Fibroblast of the conjunctiva (primary cell): Measurements from ENCODE around the gene CD1D.
"Not testable (repeated sequence)": the region's sequence is repeated elsewhere in the genome, so short reads cannot be mapped to it uniquely, and the experiment has no call there.

Experiments used
- DNase-seq: peaks from one replicate; pipeline ENCODE4 v3.0.0-alpha.2; 2010; ENCODE audit warnings: low read depth

Gene CD1D

DNA sequence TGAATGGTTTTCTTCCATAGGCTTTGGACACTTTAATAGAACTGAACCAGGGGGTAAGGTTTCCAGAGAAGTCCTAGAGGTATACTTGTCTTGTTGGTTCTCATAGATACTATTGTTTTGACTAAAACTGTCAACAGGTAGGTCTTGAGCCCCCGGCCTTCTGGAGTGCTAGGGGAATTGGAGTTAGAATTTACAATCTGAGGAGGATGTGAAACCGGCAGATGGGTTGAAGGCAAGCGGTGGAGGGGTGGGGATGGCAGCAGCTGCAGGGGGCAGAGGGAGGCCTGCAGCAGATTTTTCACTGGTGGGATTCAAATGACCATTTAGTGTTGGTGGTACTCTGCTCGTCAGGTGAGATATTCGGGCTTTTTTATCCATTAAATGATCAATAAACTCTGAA is 4.3 kb upstream of the CD1D start:
- DNase-seq, result no peak

DNA sequence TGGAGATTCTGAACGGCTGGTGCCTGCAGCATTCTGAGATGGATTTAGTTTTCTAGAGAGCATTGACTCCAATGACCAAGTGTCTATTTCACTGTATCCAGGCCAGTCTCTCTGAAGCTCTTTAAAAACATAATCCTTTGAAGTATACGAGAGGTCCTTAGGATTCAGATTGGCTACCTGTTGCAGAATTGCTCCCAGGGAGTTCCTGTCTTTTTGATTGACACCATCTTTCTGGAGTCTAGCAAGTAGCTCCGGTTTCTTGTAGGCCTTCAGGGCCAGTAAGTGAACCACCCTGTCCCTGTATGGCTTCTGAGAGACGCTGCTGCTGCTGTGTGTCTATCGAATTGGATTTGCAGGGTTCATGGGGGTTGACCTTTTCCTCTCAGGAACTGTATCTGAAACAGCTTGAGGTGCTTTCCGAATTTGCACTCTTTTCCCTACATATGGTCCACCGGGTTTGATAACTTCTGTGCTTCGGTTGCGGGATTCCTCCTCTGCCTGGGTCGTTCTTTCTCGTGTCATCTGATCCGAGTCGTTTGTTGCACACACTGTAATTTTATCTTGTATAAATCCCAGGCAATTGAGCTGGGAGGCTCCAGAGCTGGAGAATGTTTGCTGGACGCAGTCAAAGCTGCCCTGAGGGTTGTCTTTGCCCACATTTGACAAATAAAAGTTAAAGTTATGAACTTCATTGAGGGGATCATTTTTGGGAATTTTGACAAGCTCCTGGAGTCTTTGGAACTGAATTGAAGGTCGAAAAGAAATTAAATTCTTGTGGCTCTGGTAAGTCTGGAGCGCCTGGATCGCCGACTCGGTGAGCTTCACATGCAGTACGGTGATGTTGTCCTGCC is 3.6 kb upstream of the CD1D start:
- DNase-seq, result not testable (repeated sequence)

DNA sequence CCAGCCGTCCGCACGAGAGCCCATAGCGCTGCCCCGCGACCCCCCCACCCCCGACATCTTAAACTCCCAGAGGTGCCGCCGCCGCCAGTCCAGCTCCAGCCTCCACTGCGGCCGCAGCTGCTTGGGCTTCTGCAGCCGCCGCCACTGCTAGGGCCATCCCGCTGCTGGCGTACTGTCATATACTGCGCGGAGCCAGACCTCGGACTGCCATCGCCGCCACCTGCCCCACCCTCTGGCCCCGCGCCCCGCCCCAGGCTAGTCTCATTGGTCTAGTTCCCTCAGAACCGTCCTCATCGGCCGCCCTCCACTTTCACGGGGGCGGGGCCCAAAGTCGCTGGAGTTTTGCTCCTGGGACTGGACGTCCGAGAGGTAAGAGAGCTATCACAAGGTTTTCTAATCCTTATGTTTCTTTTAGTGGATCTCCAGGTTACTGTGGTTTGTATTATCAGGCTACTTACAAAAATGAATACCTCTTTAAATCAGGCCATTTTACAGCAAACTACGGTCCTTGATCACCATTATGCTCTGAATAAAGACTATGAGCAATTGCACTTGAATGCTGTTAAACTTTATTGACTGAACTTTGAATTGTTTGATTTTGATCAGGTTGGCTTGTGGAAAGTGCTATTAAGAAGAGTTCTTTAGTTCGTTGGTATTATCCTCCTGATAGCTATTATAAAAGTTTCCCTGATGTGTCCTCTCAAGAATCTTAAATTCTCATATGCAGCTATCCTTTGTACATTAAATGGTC is 2.8 kb upstream of the CD1D start:
- peak; percentile 28 for DNase-seq

DNA sequence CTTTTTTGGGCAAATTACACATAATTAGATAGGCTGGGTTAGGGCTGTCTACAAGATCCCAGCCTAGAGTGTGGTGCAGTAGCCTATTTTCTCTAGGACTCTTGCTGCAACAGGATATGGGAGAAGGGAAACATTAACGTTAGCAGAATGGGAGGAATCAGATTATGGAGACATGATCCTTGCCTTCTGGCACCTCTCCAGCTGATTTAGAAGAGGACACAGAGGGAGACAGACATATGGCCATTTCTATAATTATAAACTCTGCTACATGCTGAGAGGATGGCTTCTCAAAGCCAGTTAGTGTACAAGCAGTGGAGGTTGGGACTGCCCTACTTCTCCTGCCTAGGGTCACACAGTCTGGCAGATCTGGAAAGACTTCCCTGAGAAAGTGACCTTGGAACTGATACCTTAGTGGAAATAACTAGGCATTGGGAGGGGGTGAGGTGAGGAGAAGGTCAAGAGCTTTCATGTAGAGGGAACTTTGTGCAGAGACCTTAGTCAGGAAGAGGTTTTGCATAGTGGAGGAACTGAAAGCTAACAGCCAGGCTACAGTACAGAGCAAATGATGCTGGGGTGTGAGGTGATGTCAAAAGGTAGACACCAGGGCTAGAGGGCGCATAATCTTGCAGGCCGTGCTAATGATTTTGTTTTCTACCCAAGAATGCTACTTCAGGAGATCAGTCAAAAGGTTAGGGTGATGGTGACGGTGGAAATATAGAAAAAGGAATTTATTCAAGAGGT is 1.2 kb upstream of the CD1D start:
- no peak for DNase-seq

DNA sequence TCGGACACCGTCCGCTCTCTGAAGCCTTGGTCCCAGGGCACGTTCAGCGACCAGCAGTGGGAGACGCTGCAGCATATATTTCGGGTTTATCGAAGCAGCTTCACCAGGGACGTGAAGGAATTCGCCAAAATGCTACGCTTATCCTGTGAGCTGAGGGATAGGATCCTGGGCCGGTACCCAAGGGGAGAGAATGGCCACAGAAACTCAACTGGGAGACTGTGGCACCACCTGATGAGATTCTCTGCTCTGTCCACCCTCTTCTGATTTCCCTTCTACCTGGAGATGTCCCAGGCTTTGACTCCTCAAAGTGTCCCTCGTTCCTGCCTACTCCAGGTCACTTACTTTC is 855 bp downstream of the CD1D start:
- no peak for DNase-seq

DNA sequence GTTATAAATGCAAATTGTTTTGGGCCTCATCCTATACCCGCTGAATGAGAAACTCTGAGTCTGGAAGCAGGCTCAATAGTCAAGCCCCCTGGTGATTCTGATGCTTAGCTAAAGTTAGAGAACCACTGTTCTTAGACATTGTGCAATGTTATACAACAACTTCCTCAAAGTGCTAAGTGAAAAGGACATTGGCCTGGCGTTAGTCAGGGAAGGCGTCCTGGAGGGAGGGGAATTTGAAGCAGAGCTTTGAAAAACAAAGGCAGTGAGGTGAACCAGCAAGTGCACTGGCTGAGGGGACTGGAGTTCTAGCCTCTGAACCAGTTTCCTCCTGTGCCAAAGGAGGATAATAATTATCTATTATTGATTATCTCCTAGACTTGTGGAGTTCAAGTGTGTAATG is 5.1 kb downstream of the CD1D start:
- no peak for DNase-seq

DNA sequence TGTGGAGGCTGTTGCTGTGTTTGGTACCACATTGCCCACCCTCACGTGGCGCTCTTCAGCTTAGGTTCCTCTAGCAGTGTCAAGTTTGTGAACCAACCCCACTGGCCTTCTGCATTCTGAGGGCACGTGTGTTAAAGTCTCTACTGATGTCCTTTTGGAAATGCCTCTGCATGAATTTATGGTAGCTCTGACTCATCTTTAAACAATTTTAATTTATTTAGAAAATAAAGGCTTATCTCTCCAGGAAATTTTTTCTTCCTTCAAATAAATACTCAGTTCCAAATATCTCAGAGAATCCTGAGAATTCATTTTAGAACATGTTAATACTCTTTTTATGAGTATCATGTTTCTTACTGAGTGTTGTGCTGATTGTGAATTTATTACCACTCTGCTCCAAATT is 5.5 kb downstream of the CD1D start:
- no peak for DNase-seq

DNA sequence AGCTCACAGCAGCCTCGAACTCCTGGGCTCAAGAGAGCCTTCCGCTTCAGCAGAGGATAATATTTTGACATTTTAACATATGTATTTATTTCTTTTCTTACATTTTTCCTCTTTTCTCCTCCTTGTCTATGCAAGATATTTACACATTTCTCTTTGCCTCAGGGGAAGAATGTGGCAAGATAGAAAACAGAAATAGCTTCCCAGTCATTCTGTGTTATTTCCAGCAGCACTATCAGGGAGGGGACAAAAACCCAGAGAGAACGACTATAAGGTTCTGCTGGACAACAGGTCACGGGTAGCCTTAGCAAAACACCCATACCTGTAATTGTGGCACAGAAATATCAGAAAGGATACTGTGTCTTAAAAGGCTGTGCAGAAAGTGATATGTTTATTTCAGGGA is 7.9 kb downstream of the CD1D start:
- DNase-seq, result no peak

DNA sequence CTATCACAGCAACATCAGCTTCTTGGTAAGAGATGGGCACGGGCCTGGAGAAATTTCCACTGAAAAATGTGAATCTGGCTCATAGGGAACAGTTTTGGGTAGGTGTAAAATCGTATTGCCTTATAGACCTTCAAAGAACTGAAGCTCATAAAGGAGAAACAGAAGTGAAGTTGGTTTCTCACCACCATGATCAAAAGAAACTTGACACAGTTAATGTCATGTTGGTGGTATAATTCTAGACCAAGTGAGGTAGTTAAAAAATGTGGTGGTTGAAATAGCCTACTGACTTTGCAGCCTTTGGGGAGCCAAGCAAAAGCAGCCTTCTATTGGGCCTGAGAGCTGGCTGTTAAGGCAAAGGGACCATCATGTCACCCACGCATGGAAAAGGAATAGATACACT is 8.9 kb downstream of the CD1D start:
- no peak for DNase-seq

DNA sequence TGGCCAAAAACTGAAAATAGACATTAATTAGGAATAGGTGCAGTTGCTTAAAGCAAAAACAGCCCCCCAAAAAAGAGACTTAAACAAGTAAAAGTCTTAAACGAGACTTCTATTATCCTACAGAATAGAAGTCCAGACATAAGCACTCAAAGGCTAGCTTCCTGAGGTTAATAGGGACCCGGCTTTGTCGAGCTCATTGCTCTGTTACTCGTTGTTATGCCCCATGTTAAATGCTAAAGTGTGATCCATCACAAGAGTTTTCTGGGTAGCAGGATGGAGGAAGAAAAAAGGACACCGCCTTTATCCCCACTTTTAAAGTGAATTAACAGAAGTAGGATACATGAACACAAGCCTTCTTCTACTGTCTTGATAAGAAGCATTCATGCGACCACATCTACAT is 10.6 kb downstream of the CD1D start:
- DNase-seq, result no peak

DNA sequence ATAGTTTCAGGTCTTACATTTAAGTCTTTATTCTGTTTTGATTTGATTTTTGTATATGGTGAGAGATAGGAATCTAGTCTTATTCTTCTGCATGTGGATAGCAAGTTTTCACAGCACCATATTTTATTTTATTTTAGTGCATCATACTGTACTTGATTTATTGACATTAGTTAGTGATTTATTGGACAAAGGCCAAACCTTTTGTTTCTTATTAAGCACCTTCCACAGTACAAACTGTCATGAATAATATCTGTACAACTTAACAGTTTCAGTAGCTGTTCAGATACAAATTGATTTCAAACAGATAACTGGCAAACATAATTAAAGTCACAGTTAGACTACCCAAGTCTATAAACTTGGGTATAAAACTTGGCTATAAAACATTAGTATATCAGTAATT is 15.8 kb downstream of the CD1D start:
- no peak for DNase-seq

DNA sequence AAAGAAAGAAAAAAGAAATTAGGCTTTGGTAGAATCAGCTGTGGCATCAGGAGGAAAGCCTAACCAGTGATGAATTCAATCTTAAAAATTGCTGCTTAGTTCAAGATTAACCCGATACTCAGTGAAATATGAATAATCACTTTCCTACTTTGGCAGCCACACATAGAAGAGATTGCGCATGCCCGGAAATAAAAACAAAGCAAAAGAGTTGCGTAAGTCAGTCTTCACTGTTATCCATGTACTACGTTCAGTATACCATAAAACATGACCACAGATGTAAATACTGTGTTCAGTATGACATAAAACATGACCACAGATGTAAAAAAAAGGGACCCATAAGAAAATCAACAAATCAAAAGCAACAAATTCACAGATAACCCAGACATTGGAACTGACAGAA is 19.2 kb downstream of the CD1D start:
- no peak for DNase-seq

DNA sequence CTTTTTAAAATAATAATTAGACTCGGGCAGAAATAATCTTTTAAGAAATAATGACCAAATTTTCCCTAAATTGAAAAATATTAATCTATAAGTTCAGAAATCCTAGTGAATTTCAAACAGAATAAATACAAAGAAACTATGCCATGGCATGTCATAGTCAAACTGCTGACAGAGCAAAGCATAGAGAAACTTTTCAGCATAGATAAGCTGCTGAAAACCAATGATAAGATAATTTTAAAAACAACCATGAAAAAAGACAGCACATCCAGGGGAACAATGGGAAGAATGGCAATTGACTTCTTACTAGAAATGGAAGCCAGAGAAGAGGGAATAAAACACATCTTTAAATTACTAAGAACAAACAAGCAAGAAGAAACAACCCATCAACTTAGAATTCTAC is 19.8 kb downstream of the CD1D start:
- DNase-seq, result no peak

DNA sequence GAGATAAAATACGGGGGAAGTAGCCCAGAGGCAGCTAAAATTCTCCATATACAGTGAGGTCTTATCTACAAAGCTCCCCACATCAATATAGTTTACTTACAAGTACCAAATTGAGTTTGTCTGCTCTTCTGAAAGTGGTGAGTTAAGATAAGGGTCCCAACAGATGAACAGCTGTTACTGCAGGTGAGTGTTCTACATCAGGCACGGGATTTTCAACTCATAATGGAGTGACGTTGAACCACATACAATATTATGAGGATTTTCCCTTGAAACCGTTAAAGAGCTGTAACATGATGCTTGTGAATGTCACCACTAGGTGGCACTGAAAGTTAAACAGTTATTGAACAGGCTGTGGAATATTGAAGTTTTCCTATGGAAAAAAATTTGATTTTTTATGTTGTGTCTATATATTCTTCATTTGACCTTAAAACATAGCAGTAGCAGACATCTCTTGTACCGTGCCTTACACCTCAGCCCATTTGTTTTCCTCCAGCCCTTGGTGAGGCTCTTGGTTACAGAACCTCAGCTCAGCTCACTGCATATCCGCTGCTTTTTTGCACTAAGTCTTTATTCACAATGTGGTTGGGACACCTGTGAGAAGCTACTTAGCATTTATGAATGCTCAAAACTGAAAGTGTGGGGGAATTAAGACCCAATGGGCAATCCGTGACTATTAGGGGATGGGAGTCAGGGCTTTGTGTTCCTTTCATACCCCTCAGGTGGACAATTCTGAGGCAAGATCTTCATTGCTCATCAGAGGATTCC is 23.2 kb downstream of the CD1D start:
- DNase-seq, result peak; percentile 62

DNA sequence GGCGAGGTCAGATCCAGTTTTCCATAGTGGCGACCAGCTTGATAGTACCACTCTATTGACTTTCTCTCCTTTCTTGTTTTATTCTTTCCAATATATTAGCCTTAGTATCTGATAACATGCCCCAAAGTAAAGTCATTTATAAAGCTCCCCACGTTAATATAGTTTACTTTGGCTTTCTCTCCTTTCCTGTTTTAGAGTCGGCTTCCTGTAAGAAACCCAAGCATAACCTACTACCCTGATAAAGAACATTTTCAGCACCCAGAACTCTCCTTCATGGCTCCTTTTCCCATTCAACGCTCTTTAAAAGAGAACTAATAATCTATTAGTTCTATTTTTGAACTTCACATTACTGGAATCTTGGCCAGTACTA is 23.7 kb downstream of the CD1D start:
- no peak for DNase-seq

DNA sequence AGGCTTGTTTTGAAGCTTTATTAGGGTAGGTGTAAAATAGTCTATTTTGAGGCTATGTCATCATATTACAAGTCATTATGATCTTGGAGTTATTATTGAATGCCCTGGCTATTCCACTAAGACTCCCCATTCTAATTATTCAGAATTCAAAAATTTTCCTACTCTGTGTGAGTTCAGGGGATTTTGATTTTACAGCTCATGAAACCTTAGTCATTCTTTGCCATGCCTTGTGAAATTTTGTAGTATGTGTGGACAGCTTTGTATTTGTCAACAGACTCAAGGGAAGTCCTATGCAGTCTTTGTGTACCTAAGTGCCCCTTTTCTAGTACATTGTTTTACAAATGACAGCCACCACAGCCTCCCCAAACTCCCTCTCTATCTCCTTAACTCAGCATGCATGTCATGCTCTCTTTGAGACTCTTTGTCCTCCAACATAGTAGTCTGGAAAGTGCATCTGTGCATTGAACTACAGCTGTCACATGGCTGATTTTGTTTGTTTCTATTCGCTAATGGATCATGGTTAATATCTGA is 28.0 kb downstream of the CD1D start:
- DNase-seq, result no peak

DNA sequence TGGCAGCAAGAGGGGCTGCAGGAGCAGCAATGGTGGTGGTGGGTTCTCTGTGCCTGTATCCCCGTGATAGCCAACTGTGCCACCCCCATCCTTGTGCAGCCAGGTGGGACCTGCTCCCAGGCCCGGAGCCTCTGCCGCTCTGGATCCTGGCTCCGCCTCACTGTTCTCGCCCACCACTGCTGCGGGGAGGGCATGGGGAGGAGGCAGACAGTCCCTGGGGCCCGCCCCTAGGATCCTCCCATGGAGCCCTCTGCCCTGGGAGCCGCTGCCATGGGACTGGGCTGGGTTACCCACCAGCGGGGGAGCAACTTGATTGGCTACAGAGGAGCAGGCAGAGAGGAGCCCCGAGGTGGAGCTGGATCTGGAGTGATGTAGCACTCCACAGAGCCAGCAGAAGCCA is 31.6 kb downstream of the CD1D start:
- no peak for DNase-seq

DNA sequence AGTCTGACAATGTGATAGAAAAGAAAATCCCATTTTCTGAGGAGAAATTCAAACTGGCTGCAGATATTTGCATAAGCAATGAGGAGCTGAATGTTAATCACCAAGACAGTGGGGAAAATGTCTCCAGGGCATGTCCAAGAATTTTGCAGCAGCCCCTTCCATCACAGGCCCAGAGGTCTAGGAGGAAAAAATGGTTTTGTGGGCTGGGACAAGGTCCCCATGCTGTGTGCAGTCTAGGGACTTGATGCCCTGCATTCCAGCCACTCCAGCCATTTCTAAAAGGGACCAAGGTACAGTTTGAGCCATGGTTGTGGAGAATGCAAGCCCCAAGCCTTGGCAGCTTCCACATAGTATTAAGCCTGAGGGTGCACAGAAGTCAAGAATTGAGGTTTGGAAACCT is 42.8 kb downstream of the CD1D start:
- not testable (repeated sequence) for DNase-seq

DNA sequence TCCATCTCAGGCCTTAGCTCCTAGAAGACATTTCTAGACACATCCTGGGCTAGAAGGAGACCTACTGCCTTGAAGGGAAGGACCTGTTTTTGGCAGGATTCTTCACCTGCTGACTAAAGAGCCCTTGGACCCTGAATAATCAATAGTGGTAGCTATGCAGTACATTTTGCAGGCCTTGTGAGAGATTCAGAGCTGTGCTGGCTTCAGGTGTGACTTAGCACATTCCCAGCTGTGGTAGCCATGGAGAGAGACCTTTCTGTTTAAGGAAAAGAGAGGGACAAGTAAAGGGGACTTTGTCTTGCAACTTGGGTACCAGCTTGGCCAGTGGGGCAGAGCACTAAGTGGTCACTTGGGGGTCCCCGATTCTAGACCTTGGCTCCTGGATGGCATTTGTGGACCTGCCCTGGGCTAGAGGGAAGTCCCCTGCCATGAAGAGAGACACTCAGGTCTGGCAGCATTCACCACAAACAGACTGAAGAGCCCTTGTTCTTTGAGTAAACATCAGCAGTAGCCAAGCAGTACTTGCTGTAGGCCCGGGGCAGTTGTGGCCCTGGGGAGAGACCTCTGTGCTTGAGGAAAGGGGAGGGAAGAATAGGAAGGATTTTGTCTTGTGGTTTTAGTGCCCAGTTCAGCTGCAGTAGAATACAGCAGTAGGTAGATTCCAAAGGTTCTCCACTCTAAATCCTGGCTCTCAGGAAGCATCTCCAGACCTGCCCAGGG is 47.4 kb downstream of the CD1D start:
- no peak for DNase-seq
